HG03135 (cell line): ENCODE results near the gene MYLK2.

ENCODE experiments used
- ATAC-seq: cut with Tn5 transposase; IDR thresholded peaks from one replicate; pipeline ENCODE4 v1.9.1; 2021; ENCODE audit warnings: mild to moderate bottlenecking, moderate library complexity; ENCODE audit not compliant: unreplicated experiment

The MYLK2 gene

DNA sequence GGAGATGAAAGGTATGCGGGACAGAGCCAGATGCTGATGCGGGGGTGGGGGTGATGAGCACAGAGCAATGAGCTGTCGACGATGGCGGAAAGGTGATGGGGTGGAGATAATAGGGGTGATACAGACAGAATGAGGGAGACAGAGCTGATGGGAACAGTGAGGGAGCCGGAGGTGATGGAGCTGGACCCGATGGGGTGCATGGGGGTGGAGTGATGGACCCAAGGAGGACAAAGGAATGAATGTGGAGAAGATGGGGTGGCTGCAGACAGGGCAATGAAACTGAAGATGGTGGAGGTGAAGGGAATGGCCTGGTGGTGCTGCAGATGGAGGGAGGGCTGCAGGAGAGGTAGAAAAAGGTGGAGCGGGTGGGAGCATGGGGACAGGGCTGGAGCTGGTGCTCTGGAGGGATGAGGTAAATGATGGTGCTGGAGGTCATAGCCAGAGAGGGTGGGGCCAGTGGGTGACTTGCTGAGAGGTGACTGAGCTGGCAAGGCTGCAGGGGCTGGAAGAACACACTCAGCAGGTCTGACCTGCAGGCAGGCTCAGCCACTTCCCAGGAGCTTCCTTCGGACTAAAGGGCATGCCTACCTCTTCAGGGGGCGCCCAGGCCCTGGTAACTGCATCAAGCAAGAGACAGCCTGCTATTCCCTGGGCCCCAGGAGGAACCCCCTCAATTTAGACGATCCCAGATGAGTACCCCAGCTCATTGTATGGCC, 32.2 kb downstream of the MYLK2 start:
- ATAC-seq: no peak

DNA sequence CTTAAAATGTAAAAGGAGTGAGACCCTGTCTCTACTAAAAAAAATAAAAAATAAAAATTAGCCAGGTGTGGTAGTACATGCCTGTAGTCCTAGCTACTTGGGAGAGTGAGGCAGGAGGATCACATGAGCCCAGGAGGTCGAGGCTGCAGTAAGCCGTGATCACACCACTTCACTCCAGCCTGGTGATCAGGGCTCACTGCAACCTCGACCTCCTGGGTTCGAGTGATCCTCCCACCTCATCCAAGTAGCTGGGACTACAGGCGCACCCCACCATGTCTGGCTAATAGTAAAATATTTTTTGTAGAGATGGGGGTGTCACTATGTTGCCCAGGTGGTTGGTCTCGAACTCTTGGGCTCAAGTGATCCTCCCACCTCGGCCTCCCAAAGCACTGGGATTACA, 34.3 kb downstream of the MYLK2 start:
- no peak for ATAC-seq

DNA sequence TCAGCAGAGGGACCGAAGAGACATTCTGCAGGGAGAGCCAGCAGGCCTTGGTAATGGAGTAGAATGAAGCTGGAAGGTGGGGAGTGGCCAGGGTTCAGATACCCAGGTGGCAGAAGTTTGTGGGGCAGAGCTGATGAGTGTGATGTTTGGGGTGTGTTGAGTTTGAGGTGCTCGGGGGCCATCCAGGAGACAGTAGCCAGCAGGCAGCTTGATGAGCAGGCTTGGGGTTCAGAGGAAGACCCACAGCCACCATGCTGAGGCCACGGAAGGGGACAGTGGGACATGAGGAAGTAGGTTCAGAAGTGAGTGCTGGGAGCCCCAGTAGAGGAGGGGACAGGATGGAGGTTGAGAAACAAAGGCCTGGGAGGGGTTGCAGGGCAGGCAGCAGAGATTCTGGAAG, 37.4 kb downstream of the MYLK2 start:
- ATAC-seq: no peak

DNA sequence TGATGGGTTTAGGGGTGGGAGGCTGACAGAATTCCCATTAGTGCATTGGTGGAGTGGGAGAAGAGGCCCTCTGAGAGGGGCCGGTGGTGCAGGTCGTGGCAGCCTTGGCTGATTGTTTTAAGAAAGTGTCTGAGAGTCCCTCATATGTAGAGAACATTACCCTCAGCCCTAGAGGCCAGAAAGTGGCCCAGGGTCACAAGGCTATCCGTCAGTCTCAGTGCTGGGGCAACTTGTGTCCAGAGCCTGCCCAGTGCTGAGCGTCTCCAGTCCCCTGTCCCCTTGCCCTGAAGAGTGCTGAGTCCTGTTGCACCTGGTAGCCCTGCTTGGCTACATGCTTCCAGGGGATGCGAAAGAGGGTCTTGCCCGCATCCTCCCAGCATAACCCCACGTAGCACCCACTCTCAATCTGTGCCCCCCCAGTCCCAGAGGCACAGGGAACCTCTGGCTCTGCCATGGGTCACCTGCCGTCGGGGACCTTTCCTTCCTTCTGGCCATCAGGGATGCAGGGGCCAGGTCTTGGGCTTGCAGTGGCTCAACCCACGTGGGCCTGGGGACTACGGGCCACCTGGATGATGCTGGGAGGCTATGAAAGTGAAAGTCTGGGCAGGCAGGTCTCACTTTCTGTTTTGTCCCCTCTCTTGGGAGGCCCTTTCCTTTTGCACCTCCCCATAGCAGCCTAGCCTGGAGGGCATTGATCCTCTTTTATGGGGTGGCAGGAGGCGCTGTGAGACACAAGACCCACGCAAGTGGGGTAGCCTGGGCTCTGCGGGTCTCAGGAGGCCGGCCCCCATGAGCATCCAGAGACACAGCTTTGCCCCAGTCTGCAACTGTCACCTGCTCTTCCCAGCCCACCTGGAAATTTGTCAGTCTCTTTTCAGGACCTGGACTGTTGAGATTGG, 39.0 kb downstream of the MYLK2 start:
- ATAC-seq: peak; percentile 68

DNA sequence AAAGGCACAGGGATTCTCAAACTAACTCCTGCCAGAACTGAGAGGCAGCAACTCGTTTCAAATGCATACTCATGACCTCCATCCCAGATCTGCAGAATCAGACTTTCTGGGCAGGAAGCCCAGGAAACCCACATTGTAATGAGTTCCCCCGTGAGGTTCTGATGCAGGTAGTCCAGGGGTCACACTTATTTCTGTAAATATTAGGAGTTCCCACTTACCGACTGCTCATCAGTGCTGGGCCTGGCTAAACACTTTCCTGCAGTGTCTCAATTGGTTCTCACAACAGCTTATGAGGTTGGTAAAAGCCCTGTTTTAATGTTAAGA, 39.6 kb downstream of the MYLK2 start:
- ATAC-seq: no peak

DNA sequence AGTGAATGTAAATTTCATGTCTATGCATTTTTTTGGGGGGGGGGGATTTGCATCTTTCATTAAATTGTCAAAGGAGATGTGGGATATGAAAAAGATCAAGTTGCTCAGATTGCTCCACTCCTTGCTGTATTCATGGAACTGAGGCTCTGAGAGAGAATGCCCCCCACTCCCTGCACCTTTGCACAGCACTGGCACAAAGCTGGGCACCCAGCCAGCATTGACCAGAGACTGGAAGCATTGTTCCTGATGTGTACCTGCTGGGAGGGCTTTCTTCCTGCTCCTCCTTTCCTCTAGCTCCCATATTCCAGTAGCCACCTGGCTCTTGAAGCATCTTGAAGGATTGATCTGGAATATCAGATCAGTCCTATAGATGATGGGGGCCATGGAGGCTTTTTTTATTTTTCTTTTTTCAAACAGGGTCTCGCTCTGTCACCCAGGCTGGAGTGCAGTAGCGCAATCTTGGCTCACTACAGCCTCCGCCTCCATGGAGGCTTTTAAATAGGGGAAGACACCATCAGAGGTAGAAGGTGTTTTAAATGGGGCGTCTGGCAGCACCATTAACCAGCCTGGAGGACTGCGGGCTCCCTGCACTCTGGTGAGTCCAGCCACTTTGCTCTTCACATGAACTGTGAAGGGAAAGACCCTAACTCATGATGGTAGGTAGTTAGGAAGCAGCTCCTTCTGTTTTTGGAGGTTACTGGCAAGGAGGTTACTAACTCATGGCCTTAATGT, 40.3 kb downstream of the MYLK2 start:
- no peak for ATAC-seq

DNA sequence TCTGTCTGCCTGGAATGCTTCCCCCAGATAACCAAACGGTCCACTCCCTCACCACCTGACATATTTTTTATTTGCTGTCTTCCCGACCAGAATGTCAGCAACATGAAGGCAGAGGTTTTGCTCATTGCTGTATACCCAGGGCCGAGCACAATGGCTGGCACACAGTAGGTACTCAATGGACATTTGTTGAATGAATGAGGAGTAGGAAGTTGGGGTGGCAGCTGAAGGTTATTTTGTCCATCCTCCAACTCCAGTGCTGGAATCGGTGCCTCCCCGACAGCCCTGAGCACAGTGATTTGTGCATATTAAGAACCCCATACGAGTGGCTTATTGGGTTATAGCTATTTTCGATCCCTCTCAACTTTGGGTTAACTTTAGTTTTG, 40.8 kb downstream of the MYLK2 start:
- ATAC-seq: no peak

DNA sequence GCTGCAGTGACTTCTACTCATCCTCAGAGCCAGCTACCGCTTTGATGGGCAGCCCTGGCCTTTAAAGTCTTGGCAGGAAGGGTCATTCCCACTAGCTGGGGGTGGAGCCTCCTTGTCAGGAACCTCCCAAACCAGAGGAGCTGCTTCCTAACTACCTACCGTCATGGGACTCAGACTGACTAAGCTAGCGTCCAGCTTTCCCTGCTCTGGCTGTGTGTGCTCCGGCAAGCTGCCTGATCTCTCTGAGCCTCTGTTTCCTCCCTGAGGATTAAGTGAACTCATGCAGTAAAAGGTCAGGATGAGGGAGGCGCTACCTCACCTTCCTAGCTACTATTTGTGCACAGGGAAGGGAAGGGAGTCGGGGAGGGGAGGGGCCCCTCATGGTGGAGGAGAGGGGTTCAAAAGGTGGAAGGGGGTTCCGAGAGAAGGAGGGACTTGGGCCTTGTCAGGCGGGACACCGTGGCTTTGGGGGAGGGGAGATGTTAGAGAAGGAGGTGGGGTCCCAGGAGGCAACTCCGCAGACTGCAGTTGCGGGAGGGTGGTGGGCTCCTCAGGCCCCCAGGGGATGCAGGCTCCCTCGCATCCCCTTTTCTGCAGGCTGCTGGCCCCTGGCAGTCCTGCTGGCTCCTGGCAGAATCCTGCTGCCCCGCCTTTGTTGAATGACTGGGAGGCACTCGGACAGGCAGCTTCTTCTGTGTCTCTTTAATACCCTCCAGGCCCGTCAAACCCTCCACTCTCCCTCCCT, 41.4 kb downstream of the MYLK2 start:
- no peak for ATAC-seq

DNA sequence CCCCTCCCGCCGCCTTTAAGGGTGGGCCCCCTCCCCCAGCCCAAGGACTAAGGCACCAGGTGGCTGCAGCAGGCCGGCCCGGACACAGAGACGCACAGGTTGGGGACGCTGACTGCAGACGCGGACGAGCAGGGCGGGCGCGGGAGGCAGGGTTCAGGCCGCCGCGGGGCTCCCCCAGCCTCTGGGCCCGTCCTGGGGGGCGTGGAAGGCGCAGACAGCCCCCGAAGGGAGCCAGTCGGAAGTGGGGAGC, 41.9 kb downstream of the MYLK2 start:
- ATAC-seq: peak; percentile 26

DNA sequence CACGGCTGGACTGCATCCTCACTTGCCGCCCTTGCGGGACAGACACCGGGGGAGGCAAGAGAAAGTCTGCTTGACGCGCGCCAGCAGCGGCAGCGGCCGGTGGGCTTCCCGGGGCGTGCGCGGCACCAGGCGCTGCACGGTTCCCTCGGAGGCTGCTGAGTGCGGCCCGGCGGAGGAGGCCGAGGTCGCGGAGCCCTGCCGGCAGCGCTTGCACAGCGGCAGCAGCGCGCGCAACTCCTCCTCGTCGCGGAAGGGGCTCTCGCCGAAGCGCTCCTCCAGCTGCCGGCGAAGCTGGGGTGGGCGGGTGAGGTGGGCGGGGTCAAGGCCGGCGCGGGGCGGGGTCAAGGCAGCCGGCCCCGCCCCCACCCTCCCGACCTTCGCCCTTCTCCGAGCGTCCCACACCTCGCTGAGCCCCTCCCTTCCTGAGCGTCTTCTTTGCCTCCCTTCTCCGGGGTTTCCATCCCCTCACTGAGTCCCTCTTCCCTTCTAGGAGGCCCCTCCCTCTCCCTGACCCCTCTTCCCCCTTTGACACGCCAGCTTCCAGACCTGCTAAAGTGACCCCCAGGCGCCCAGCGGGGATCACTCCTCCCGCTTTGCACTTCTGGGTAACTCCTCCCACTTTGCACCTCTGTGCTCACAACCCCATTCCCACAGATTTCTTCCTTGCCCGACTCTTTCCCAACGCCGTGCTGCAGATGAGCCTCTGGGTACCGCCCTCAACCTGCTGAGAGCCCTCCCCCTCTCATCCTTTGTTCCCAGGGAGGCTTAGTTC, 42.4 kb downstream of the MYLK2 start:
- peak; percentile 61 for ATAC-seq

DNA sequence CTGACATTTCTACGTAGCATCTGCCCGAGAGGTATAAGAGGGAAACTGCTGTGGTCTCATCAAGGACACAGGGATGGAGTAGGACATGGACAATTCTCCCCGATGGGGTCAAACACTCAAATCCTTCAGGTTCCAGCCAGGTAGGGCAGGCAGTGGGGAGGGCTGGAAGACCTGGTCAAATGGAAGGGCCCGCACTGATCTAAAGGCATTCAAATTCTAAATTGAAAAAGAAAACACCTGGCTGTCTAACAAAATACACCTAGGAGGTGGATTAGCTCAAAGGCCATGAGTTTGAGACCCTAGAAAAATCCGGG, 43.0 kb downstream of the MYLK2 start:
- no peak for ATAC-seq

DNA sequence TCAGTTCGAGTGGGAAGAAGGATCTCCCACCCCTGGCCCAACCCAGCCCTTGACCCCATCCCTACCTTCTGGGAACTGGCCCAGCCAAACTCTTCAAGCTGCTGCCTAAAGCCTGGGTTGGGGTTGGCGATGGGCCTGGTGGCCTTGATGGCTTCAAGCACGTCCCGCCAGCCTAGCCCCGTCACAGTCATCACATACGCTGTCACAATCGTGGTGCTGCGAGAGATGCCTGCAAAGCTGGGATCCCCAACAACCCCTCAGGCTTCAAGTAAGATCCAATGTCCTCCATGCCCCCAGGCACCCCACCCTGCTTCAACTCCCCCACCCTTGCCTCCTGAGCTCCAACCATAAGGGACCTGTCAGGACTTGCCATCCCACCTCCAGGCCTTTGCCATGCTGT, 43.4 kb downstream of the MYLK2 start:
- no peak for ATAC-seq

DNA sequence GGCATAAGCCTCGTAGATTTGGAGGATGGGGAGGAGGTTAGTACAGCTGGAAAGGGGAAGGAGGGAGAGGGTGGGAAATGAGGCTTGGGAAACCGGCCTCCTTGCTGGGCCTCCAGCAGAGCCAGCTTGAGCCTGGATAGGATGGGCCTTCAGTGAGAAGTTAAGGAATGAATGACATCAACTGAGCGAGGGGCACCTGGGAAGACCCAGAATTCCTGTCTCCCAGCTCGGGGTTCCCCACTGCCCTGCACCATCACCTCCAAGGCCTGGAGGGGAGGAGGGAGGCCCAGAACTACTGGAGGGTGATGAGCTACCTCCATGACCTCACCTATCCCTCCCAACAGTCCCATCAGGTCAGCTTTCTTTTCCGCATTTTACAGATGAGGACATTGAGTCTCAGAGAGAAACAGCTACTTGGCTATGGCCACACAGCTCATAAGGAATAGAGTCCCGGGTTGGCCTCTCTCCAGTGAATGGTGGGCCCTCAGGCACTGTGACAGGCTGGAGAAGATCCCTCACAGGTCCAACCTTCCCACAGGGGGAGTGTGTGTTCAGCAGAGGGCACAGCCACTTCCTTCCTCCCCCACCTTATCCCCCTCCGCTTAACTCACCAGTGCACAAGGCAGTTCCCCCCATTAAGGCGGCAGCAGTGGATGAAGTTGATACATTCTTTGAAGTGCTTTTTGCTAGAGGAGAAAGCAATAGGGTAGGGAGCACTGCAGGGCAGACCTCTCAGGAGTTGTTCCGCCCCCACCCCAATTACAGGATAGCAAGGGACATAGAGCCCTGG, 44.3 kb downstream of the MYLK2 start:
- ATAC-seq: no peak

DNA sequence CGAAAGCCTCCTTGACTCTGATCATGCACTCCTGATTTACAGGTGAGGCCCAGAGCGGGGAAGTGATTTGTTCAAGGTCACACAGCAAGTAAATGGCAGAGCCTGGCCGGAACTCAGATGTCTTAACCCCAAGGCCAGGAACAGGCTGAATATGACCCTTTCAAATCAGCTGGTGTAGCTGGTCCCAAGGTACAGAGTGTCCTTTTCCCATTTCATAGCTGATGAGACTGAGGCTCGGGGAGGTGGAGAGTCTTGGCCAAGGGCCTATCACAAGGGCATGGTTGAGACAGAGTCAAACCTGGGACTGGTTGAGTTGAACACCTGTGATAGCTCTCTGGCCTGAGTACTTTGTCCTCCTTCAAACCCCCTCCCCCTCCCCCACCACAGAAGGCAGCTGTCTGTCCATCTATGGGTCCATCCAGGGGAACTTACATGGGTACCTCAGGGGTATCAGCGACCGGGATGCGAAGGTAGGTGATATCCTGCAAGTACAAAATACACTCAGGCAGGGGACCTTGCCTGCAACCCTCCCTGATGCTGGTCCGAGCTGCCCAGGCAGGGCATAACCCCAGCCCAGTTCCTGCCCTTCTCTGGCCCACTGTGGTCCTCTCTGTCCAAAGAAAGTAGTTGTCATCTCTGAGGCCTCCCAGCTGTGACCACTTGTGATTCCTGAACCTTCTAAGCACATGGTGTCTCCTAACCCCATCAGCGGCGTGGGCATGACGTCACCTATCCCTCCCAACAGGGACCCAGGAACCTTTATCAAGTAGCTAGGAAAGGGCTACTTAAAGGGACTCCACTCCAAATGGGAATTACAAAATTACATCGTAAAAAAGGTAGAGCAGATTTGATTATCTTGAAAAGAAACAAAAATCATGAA, 45.6 kb downstream of the MYLK2 start:
- ATAC-seq: no peak

DNA sequence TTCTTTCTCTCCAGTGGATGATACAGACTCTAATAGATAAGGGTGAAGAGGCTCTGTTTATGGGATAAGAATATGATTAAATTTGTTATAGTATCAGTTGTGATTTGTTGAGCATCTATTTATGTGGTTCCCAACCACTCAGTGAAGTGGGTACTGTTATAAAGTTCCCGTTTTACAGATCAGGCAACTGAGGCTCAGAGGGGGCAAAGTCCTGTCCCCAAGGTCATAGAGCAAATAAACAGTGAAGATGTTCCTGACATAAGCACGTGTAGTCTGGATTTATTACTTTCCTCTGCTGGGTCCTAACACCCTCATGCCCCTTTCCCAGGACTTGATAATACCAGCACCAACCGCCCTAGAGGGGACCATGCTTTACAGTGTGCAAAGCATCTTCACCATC, 47.1 kb downstream of the MYLK2 start:
- no peak for ATAC-seq

DNA sequence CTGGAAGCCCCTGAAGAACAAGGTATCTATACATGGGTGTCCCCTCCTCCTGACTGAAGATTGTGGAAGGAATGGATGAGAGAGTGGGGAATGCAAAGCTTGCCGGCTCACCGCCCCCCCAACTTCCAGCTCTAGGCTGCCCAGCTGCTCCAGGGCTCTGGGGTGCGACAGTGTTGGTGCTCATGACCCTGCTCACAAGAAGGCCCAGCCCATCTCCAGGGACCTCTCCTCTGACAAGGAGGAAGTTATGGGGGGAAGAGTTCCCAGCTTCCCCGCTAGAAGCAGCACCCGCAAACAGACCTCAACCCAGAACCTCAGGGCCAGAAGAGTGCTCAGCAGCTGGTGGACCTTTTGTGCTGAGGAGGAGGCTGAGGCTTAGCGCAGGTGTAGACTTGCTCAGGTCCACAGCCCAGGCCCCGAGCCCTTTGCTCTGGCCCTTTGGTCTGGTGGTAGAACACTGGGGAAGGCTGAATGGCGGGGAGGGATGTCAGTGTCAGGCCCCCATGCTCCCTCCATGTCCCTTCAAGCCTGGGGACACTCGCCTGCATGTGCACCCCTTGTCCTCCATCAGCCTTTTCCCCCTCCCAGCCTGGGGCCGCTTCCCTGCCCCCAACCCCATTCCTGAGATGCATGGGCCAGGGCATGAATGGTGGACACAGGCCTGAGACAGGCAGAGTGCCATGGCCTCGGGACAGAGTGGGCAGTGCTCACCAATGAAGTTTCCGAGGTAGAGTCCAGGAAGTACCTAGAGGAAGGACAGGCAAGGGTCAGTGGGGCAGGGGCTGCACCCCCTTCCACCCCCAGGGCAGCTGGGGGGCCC, 49.9 kb downstream of the MYLK2 start:
- ATAC-seq: no peak

DNA sequence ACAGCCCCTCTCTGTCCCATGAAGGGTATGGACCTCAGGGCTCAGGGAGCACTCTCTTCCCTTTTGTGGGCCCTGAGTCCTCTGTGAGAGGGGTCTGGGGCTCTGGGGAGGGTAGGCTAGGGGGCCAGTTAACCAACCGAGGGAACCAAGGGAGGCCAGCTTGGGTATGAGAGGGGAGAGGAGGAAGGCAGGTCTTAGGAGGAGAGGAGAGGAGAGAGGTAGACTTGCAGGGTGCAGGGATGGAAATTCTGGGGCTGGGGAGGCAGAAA, 50.5 kb downstream of the MYLK2 start:
- no peak for ATAC-seq

DNA sequence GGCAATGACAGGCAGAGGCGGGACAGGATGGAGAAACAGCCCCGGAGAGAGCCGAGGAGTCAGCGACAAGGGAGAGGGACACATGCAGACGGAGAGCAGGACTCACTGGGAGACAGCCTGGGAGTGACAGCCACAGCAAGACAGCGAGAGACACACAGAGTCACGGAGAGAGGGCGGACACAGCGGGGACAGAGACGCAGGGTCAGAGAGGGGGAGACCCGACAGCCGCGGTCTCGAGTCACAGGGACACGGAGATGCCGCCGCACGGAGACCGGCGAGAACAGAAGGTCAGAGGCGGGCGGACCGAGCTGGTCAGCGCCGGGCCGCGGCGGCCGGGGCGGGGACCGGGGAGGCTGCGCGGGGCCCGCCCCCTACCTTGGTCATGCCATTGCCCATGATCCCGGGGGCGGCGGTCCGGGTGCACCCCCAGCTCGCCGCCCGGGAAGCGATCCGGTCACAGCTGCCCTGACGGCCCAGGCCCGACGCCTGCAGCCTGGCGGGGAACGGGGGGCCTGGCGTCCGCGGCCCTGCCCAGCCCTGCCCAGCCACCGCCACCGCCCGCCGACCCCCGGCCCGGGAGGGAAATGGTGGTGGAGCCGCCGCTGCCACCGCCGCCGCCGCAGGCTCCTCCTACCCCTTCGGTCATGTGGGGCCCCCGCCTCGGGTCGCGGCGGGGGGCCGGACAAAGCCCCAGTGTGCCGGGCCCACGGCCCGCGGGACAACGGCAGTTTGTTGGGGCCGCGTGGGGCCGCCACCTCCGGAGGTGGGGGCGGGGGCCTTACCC, 51.0 kb downstream of the MYLK2 start, which contains the start of the genes DUSP15 and TTLL9:
TSS of gene DUSP15 (minus strand) at position 586 of the 784 bp plus-strand sequence. CDS start at position 396, 190 bp downstream.
TSS of gene TTLL9 (plus strand) at position 693 of the 784 bp plus-strand sequence. CDS start 493 bp downstream, outside the sequence.
- ATAC-seq: no peak
